Neural progenitor cell (in vitro differentiated cells): Measurements from ENCODE around the gene SPATC1L.

Experiments
- CTCF ChIP-seq: fragments of 200-600 bp; sonication (generic); IDR thresholded peaks from 2 replicates; pipeline ENCODE4 v1.5.1; 2017; ENCODE audit warnings: antibody characterized with exemption, mild to moderate bottlenecking
- EZH2phosphoT487 ChIP-seq: fragments of 200-600 bp; sonication (generic); IDR thresholded peaks from 2 replicates; pipeline ENCODE4 v1.6.1; 2017; ENCODE audit warnings: antibody characterized with exemption

GRCh38 chr21:46145159-46145839 lies 39.0 kb downstream of the SPATC1L start:
- TF ChIP-seq CTCF (no peak), EZH2phosphoT487 (no peak)
